Mesothelial cell of epicardium (in vitro differentiated cells): ENCODE data around the gene POLA1. TPM values are rescaled to one million over a fixed set of nuclear protein-coding genes. Genes with fewer than 3 reads are reported as not detected.
A peak's percentile ranks its signal among the peaks of the same experiment; 100 is the strongest.

Experiments used
- DNase-seq, 2 experiments: peaks; one replicate each; pipeline ENCODE4 v3.0.0; 2021; ENCODE audit warnings: low spot score in 2 of 2; ENCODE audit not compliant: unreplicated experiment in 2 of 2
- H3K27ac Mint-ChIP-seq: 2 replicates; pipeline ENCODE4 v1.8.0; 2021; ENCODE audit warnings: mixed read lengths
- H3K27me3 Mint-ChIP-seq: 2 replicates; pipeline ENCODE4 v1.8.0; 2021; ENCODE audit warnings: low read depth, mixed read lengths
- H3K36me3 Mint-ChIP-seq: 2 replicates; pipeline ENCODE4 v1.8.0; 2021; ENCODE audit warnings: mixed read lengths
- H3K4me1 Mint-ChIP-seq: 2 replicates; pipeline ENCODE4 v1.8.0; 2021; ENCODE audit warnings: mixed read lengths
- H3K4me3 Mint-ChIP-seq: 2 replicates; pipeline ENCODE4 v1.8.0; 2021; ENCODE audit warnings: mild to moderate bottlenecking, moderate library complexity, mixed read lengths
- H3K9me3 Mint-ChIP-seq: 2 replicates; pipeline ENCODE4 v1.8.0; 2021; ENCODE audit warnings: mixed read lengths
- CTCF ChIP-seq: fragments of 200-600 bp; sonication (generic); IDR thresholded peaks from one replicate; pipeline ENCODE4 v1.5.0; 2021; ENCODE audit warnings: antibody characterized with exemption; ENCODE audit not compliant: unreplicated experiment
- total RNA-seq: library from RNA; stranded (reverse); gene quantifications from 3 replicates; pipeline ENCODE4 v1.2.1, GENCODE V29; 2021

The POLA1 gene
- total RNA-seq, 1 donor from 2014 or later: 30.4 TPM

GRCh38 chrX:25003066-25003849 lies 309.5 kb downstream of the POLA1 start:
- Mint-ChIP-seq H3K27me3 (peaks cover 92% of the 10 kb centered on the region), H3K9me3 (no peaks in the 10 kb centered on the region), H3K36me3 (peaks cover 5% of the 10 kb centered on the region), H3K27ac (peak overlapping the region; percentile 72), H3K4me3 (peak overlapping the region; percentile 75), H3K4me1 (peaks cover 19% of the 10 kb centered on the region)
- DNase-seq: peak in 1 of 2 experiments; percentile 46
- TF ChIP-seq CTCF: no peak

DNA sequence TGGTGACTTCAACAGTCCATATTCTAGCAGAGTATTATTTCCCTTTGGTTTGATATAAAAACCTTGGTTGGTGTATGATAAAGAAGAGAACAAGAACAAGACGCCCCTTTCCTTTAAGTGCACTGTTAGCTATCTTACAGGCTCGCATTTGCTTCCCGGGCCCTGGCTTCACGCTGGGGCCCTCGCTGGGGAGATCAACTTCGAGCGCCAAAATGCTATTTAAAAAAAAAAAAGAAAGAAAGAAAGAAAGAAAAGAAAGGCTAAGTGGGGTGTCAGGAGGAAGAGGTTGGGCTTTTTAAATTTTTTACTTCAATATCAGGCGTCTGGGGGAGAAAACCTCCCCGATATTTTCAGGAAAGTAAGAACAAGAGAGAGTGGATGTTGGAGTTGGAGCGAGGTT lies 310.3 kb downstream of the POLA1 start:
- no peak overlapping the region for H3K27ac Mint-ChIP-seq

DNA sequence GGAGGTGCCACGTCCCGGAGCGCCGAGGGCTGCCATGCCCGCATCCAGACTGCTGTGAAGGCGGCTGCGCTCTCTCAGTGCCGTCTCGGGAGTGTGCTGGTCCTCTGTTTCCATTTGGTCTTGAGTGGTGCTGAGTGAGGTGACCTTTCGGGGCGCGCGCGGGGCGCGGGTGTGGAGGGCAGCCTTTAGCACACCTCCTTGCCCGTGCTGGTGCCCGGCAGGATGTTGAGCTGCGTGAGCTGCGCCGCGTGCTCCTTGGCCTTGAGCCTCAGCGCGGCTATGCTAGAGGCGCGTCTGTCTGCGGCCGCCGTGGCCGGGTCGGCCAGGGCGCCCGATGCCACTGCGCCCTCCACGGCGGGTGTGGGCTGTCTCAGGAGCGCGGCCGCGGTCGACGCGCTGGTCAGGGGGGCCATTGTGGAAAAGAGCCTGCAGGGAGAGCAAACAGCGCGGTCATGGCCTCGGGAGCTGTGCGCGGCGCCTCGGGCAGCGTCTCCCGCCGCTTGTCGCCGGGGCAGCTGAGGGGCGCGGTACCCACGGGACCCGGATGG lies 310.8 kb downstream of the POLA1 start:
- Mint-ChIP-seq H3K4me1 (peaks cover 19% of the 10 kb centered on the region), H3K9me3 (no peaks in the 10 kb centered on the region), H3K4me3 (peak overlapping the region; percentile 59), H3K27me3 (peaks cover 94% of the 10 kb centered on the region), H3K27ac (no peak overlapping the region), H3K36me3 (peaks cover 5% of the 10 kb centered on the region)
- TF ChIP-seq CTCF: no peak
- peak in 1 of 2 experiments; percentile 46 for DNase-seq

More for the DNA sequence above, 310.3 kb downstream of the POLA1 start:
- Mint-ChIP-seq H3K9me3 (no peaks in the 10 kb centered on the region), H3K4me1 (peaks cover 19% of the 10 kb centered on the region), H3K36me3 (peaks cover 5% of the 10 kb centered on the region), H3K27me3 (peaks cover 94% of the 10 kb centered on the region), H3K4me3 (peak overlapping the region; percentile 59)
- no peak for TF ChIP-seq CTCF
- no peak for DNase-seq

GRCh38 chrX:25005034-25005381 lies 311.3 kb downstream of the POLA1 start:
- H3K27me3 Mint-ChIP-seq: peaks cover 94% of the 10 kb centered on the region
- TF ChIP-seq CTCF: no peak
- peaks cover 5% of the 10 kb centered on the region for H3K36me3 Mint-ChIP-seq
- no peak overlapping the region for H3K27ac Mint-ChIP-seq
- peaks cover 19% of the 10 kb centered on the region for H3K4me1 Mint-ChIP-seq
- no peaks in the 10 kb centered on the region for H3K9me3 Mint-ChIP-seq
- DNase-seq: no peak
- no peak overlapping the region for H3K4me3 Mint-ChIP-seq

DNA sequence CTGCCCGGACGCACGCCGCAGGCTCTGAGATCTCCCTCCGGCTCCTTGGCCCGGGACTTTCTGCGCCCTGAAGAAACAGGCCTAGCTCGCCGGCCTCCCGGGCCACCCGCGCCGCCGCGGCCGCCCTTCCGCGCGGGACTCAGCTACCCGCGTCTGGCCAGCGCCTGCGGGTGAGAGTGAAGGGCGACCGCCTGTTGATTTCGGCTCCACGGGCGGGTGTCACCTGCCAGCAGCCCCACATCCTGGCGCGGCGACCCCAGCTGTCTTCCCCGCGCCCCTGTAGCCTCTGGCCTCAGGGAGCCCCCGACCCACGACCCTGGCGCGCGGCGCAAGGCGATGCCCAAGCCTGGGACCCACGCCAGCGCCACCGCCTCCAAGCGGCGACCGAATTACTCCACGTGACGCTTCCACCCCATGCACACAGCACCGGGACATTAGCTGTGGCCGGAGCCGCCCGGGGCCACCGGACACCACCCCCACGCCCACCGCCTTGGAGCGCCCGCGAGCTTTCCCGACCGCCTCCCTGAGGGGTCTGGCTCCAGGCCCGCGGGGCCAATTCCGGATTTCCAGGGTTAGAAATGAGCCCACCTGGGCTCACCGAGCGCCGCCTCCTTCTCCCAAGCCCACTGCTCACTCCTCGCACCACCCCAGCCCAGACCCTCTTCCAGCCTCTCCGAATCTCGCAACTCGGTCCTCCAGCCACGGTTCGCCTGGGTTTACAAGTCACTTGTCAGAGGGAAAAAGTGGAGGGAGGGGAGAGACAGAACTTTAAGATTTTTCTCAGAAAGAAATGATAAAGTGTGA lies 311.9 kb downstream of the POLA1 start:
- H3K36me3 Mint-ChIP-seq: peaks cover 2% of the 10 kb centered on the region
- H3K27me3 Mint-ChIP-seq: peaks cover 94% of the 10 kb centered on the region
- H3K9me3 Mint-ChIP-seq: no peaks in the 10 kb centered on the region
- no peak for TF ChIP-seq CTCF
- no peak overlapping the region for H3K27ac Mint-ChIP-seq
- H3K4me1 Mint-ChIP-seq: peaks cover 19% of the 10 kb centered on the region
- no peak for DNase-seq
- H3K4me3 Mint-ChIP-seq: peak overlapping the region; percentile 40
